HUES64 (cell line): Measurements from ENCODE around the gene CREB3L1.
"Not testable (repeated sequence)": the region's sequence is repeated elsewhere in the genome, so short reads cannot be mapped to it uniquely, and the experiment has no call there.

Source experiments
- H3K27ac ChIP-seq: 2 replicates; pipeline ENCODE4 v1.7.0; 2013; ENCODE audit warnings: low read depth, low read length, inconsistent platforms
- H3K27me3 ChIP-seq: 2 replicates; pipeline ENCODE4 v1.6.1; 2013; ENCODE audit warnings: mild to moderate bottlenecking, low read length; ENCODE audit not compliant: insufficient read depth
- H3K36me3 ChIP-seq: 2 replicates; pipeline ENCODE4 v1.6.1; 2013; ENCODE audit warnings: mild to moderate bottlenecking, low read length; ENCODE audit not compliant: insufficient read depth
- H3K4me1 ChIP-seq: 2 replicates; pipeline ENCODE4 v1.6.1; 2013; ENCODE audit warnings: mild to moderate bottlenecking, low read length, moderate library complexity; ENCODE audit not compliant: insufficient read depth
- H3K4me3 ChIP-seq: 2 replicates; pipeline ENCODE4 v1.5.1; 2013; ENCODE audit warnings: mild to moderate bottlenecking, low read length, moderate library complexity
- H3K9ac ChIP-seq: 2 replicates; pipeline ENCODE4 v1.6.1; 2013; ENCODE audit warnings: mild to moderate bottlenecking, low read depth, low read length
- H3K9me3 ChIP-seq: 2 replicates; pipeline ENCODE4 v1.6.1; 2013; ENCODE audit warnings: low read depth, low read length; ENCODE audit not compliant: insufficient read depth
- WGBS: fragments of 150-250, 120-280 bp; methylation state at CpG from one replicate; pipeline ENCODE4 v1.1.7; 2013; ENCODE audit warnings: missing lambda C conversion rate; 5-methylcytosine and 5-hydroxymethylcytosine counted together

Gene CREB3L1

GRCh38 chr11:46300270-46300669, 22.8 kb downstream of the CREB3L1 start:
- Histone ChIP-seq H3K9ac (no peak overlapping the region), H3K27me3 (no peaks in the 10 kb centered on the region), H3K4me1 (peaks cover 13% of the 10 kb centered on the region), H3K4me3 (no peak overlapping the region), H3K27ac (no peak overlapping the region), H3K36me3 (peaks cover 5% of the 10 kb centered on the region; the same call in 1 of the 2 replicates), H3K9me3 (no peaks in the 10 kb centered on the region)
- WGBS, result 92% methylated on average over 7 of the region's 7 CpGs

GRCh38 chr11:46302866-46303265, 25.4 kb downstream of the CREB3L1 start:
- H3K27me3 ChIP-seq, result no peaks in the 10 kb centered on the region
- no peaks in the 10 kb centered on the region for H3K9me3 ChIP-seq
- no peak overlapping the region for H3K27ac ChIP-seq
- no peak overlapping the region for H3K9ac ChIP-seq
- H3K4me1 ChIP-seq, result peaks cover 12% of the 10 kb centered on the region
- peaks cover 5% of the 10 kb centered on the region; the same call in 1 of the 2 replicates for H3K36me3 ChIP-seq
- WGBS, result 96% methylated on average over 7 of the region's 7 CpGs
- no peak overlapping the region for H3K4me3 ChIP-seq

GRCh38 chr11:46304036-46304435, 26.6 kb downstream of the CREB3L1 start:
- H3K36me3 ChIP-seq, H3K27ac ChIP-seq, H3K9me3 ChIP-seq, H3K27me3 ChIP-seq, H3K9ac ChIP-seq, H3K4me3 ChIP-seq: not testable (repeated sequence)
- peaks cover 21% of the 10 kb centered on the region for H3K4me1 ChIP-seq
- WGBS, result 90% methylated on average over 12 of the region's 12 CpGs

- Histone ChIP-seq H3K9ac (no peak overlapping the region), H3K27ac (no peak overlapping the region), H3K4me1 (peaks cover 21% of the 10 kb centered on the region), H3K4me3 (no peak overlapping the region), H3K27me3 (no peaks in the 10 kb centered on the region), H3K9me3 (no peaks in the 10 kb centered on the region), H3K36me3 (peaks cover 5% of the 10 kb centered on the region; the same call in 1 of the 2 replicates)
- 93% methylated on average over 10 of the region's 10 CpGs for WGBS
These were observed 27.2 kb downstream of the CREB3L1 start for GRCh38 chr11:46304605-46305179.

- Histone ChIP-seq H3K4me1 (peaks cover 21% of the 10 kb centered on the region), H3K9me3 (no peaks in the 10 kb centered on the region), H3K36me3 (peaks cover 5% of the 10 kb centered on the region; the same call in 1 of the 2 replicates), H3K27ac (no peak overlapping the region), H3K4me3 (no peak overlapping the region), H3K9ac (no peak overlapping the region), H3K27me3 (no peaks in the 10 kb centered on the region)
- 95% methylated on average over 5 of the region's 6 CpGs for WGBS
These were observed 27.8 kb downstream of the CREB3L1 start for GRCh38 chr11:46305295-46305694.

DNA sequence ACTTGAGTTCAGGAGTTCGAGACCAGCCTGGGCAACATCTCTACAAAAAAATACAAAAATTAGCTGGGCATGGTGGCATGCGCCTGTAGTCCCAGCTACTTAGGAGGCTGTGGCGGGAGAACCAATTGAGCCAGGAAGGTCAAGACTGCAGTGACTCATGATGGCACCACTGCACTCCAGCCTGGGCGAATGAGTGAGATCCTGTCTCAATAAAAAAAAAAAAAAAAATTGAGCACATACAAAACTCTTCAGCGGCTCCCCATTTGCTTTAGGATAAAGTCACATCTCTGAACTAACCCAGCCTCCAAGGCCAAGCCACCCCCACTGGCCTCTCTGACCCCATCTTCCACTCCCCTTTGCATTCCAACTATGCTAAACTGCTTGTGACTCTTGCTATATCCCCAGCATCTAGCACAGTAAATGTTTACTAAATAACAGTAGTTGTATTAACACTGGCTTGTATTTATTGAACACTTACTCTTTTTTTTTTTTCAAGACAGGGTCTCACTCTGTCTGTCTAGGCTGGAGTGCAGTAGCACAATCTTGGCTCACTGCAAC, 28.9 kb downstream of the CREB3L1 start:
- H3K27me3 ChIP-seq, result no peaks in the 10 kb centered on the region
- no peak overlapping the region for H3K27ac ChIP-seq
- H3K4me1 ChIP-seq, result peaks cover 21% of the 10 kb centered on the region
- 89% methylated on average over 5 of the region's 5 CpGs for WGBS
- no peak overlapping the region for H3K9ac ChIP-seq
- no peak overlapping the region for H3K4me3 ChIP-seq
- no peaks in the 10 kb centered on the region for H3K9me3 ChIP-seq
- H3K36me3 ChIP-seq, result peaks cover 5% of the 10 kb centered on the region; the same call in 1 of the 2 replicates

- Histone ChIP-seq H3K9ac (no peak overlapping the region; the same call in 1 of the 2 replicates), H3K4me3 (no peak overlapping the region), H3K9me3 (no peaks in the 10 kb centered on the region), H3K4me1 (peaks cover 21% of the 10 kb centered on the region), H3K27ac (no peak overlapping the region), H3K36me3 (peaks cover 3% of the 10 kb centered on the region; the same call in 1 of the 2 replicates), H3K27me3 (no peaks in the 10 kb centered on the region)
- 96% methylated on average over 3 of the region's 3 CpGs for WGBS
These were observed 29.9 kb downstream of the CREB3L1 start for GRCh38 chr11:46307369-46307768.

DNA sequence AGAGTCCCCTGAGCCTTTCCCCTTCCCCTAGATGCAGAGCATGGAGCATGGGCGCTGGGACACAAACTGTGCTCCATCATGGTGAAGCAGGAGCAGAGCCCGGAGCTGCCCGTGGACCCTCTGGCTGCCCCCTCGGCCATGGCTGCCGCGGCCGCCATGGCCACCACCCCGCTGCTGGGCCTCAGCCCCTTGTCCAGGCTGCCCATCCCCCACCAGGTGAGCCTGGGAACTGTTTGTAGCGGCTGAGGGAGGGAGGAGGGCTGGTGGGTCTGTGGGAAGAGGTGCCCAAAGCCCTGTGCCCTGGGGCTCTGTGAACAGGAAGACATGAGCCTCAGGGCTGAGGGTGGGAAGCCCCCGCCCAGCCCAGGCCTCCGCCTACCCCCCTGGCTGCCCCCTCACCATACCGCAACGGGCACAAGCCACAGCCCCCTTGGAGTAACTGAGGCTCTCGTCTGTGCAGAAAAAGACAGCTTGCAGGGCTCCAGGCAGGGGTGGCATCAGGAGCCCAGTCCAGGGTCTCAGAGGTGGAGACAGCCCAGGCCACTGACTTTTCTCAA, 30.4 kb downstream of the CREB3L1 start:
- Histone ChIP-seq H3K27ac (no peak overlapping the region), H3K9ac (no peak overlapping the region; the same call in 1 of the 2 replicates), H3K9me3 (no peaks in the 10 kb centered on the region), H3K4me3 (no peak overlapping the region), H3K4me1 (peaks cover 21% of the 10 kb centered on the region), H3K36me3 (peaks cover 2% of the 10 kb centered on the region; the same call in 1 of the 2 replicates), H3K27me3 (no peaks in the 10 kb centered on the region)
- 77% methylated on average over 14 of the region's 14 CpGs for WGBS

- no peak overlapping the region for H3K4me3 ChIP-seq
- no peaks in the 10 kb centered on the region for H3K36me3 ChIP-seq
- no peak overlapping the region for H3K27ac ChIP-seq
- H3K9me3 ChIP-seq, result no peaks in the 10 kb centered on the region
- H3K27me3 ChIP-seq, result no peaks in the 10 kb centered on the region
- H3K9ac ChIP-seq, result no peak overlapping the region
- H3K4me1 ChIP-seq, result peaks cover 21% of the 10 kb centered on the region
- 41% methylated on average over 12 of the region's 12 CpGs for WGBS
These were observed 31.4 kb downstream of the CREB3L1 start for GRCh38 chr11:46308631-46309419.

- no peaks in the 10 kb centered on the region for H3K27me3 ChIP-seq
- 66% methylated on average over 2 of the region's 4 CpGs for WGBS
- H3K36me3 ChIP-seq, result no peaks in the 10 kb centered on the region
- no peak overlapping the region for H3K9ac ChIP-seq
- peaks cover 21% of the 10 kb centered on the region for H3K4me1 ChIP-seq
- no peak overlapping the region for H3K4me3 ChIP-seq
- no peak overlapping the region for H3K27ac ChIP-seq
- H3K9me3 ChIP-seq, result no peaks in the 10 kb centered on the region
These were observed 32.4 kb downstream of the CREB3L1 start for GRCh38 chr11:46309814-46310259.
